HG02884 (cell line): ENCODE data around the gene PIEZO2.

ENCODE experiments used
- ATAC-seq: cut with Tn5 transposase; IDR thresholded peaks from one replicate; pipeline ENCODE4 v1.9.1; 2021; ENCODE audit warnings: mild to moderate bottlenecking, moderate library complexity; ENCODE audit not compliant: unreplicated experiment

Gene PIEZO2

GRCh38 chr18:11070593-11070992 lies 78.8 kb downstream of the PIEZO2 start:
- no peak for ATAC-seq

GRCh38 chr18:11066038-11066437 lies 83.3 kb downstream of the PIEZO2 start:
- ATAC-seq, result no peak

GRCh38 chr18:11064727-11065460 lies 84.5 kb downstream of the PIEZO2 start:
- no peak for ATAC-seq

- ATAC-seq, result no peak
Observed at GRCh38 chr18:11064106-11064505, 85.3 kb downstream of the PIEZO2 start.

- no peak for ATAC-seq
Observed at GRCh38 chr18:11055721-11056120, 93.6 kb downstream of the PIEZO2 start.

- no peak for ATAC-seq
Observed at GRCh38 chr18:11054497-11054896, 94.9 kb downstream of the PIEZO2 start.

GRCh38 chr18:11053293-11053692 lies 96.1 kb downstream of the PIEZO2 start:
- ATAC-seq, result no peak

- ATAC-seq, result no peak
Observed at GRCh38 chr18:11052800-11053199, 96.6 kb downstream of the PIEZO2 start.

- ATAC-seq, result no peak
Observed at GRCh38 chr18:11051462-11051861, 97.9 kb downstream of the PIEZO2 start.

GRCh38 chr18:11050966-11051365 lies 98.4 kb downstream of the PIEZO2 start:
- no peak for ATAC-seq

- no peak for ATAC-seq
Observed at GRCh38 chr18:11047817-11048216, 101.6 kb downstream of the PIEZO2 start.

GRCh38 chr18:11047156-11047555 lies 102.2 kb downstream of the PIEZO2 start:
- ATAC-seq, result no peak

GRCh38 chr18:11046140-11046539 lies 103.2 kb downstream of the PIEZO2 start:
- ATAC-seq, result no peak

GRCh38 chr18:11043694-11044093 lies 105.7 kb downstream of the PIEZO2 start:
- no peak for ATAC-seq

GRCh38 chr18:11042247-11042646 lies 107.1 kb downstream of the PIEZO2 start:
- no peak for ATAC-seq

GRCh38 chr18:11040823-11041656 lies 108.3 kb downstream of the PIEZO2 start:
- no peak for ATAC-seq

GRCh38 chr18:11040359-11040758 lies 109.0 kb downstream of the PIEZO2 start:
- ATAC-seq, result no peak

GRCh38 chr18:11037533-11038240 lies 111.7 kb downstream of the PIEZO2 start:
- no peak for ATAC-seq

- ATAC-seq, result no peak
Observed at GRCh38 chr18:11035814-11036495, 113.4 kb downstream of the PIEZO2 start.

GRCh38 chr18:11035376-11035775 lies 114.0 kb downstream of the PIEZO2 start:
- no peak for ATAC-seq

- no peak for ATAC-seq
Observed at GRCh38 chr18:11034884-11035283, 114.5 kb downstream of the PIEZO2 start.
